Measurements from ENCODE around the gene MYO1E. TPM values are rescaled to one million over a fixed set of nuclear protein-coding genes. Genes with fewer than 3 reads are reported as not detected.

Gene MYO1E
- total and polyA plus RNA-seq, 2 of the 4 experiments (the other 2 are of a cell fraction), result 13.4 to 37.3 TPM

GRCh38 chr15:59335207-59335786, 37.4 kb downstream of the MYO1E start:
- no peak for DNase-seq
- peaks cover 44 to 68% of the 10 kb centered on the region in 2 experiments for H3K79me1 ChIP-seq (ENCODE audit: low read depth in 1 of 2, low read length in 2 of 2)
- H4K20me1 ChIP-seq (ENCODE audit: insufficient read depth, low read length), result peaks cover 11% of the 10 kb centered on the region; the same call in 1 of the 2 replicates
- H2BK15ac ChIP-seq (ENCODE audit: low read depth, low read length), result no peak overlapping the region
- H3K14ac ChIP-seq (replicated peaks; ENCODE audit: low read depth, low read length), result no peak overlapping the region
- H3K4me1 ChIP-seq (ENCODE audit: control insufficient read depth, insufficient read depth, low read length), result peaks cover 5% of the 10 kb centered on the region
- no peaks in the 10 kb centered on the region for H3K27me3 ChIP-seq (ENCODE audit: control insufficient read depth, insufficient read depth, low read length)
- no peak overlapping the region for H3K4me3 ChIP-seq (ENCODE audit: insufficient read depth, low read depth, low read length)
- H2AFZ ChIP-seq (replicated peaks; ENCODE audit: low read length, poor library complexity), result no peak overlapping the region
- intact Hi-C loops (cut with micrococcal nuclease) (no loop called here), in situ Hi-C loops (cut with MboI; ENCODE audit: low sequenced_read_pairs) (no loop called here), dilution Hi-C loops (cut with HindIII; ENCODE audit: low sequenced_read_pairs, unreplicated experiment) (no loop called here)
- H3K9me3 ChIP-seq (ENCODE audit: control insufficient read depth, insufficient read depth, low read length), result no peaks in the 10 kb centered on the region
- no peak overlapping the region for H4K8ac ChIP-seq (ENCODE audit: low read depth in 2 of 2, low read length in 2 of 2)
- no peak for TF ChIP-seq MAFK (IDR thresholded peaks at IDR 0.05; ENCODE audit: low read depth, low read length)
- TF ChIP-seq RAD21 (IDR thresholded peaks at IDR 0.05; ENCODE audit: low read length), result no peak
- TF ChIP-seq FOS (IDR thresholded peaks at IDR 0.05; ENCODE audit: low read depth, low read length), result no peak
- TF ChIP-seq BHLHE40 (IDR thresholded peaks at IDR 0.05; ENCODE audit: low read depth, low read length), result no peak
- TF ChIP-seq, protein P1, sequence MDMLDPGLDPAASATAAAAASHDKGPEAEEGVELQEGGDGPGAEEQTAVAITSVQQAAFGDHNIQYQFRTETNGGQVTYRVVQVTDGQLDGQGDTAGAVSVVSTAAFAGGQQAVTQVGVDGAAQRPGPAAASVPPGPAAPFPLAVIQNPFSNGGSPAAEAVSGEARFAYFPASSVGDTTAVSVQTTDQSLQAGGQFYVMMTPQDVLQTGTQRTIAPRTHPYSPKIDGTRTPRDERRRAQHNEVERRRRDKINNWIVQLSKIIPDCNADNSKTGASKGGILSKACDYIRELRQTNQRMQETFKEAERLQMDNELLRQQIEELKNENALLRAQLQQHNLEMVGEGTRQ (IDR thresholded peaks at IDR 0.05; ENCODE audit: low read depth, low read length), result no peak
- TF ChIP-seq NFE2L2 (IDR thresholded peaks at IDR 0.05; ENCODE audit: low read depth, low read length), result no peak
- H2BK5ac ChIP-seq (ENCODE audit: low read depth, low read length, poor library complexity, severe bottlenecking), result no peak overlapping the region
- H3K9me1 ChIP-seq (ENCODE audit: insufficient read depth, low read length), result peaks cover 3% of the 10 kb centered on the region; the same call in 1 of the 2 replicates
- H2BK120ac ChIP-seq (ENCODE audit: low read depth, low read length), result no peak overlapping the region
- no peak overlapping the region for H3K23ac ChIP-seq (ENCODE audit: low read depth, low read length)
- H3K56ac ChIP-seq (ENCODE audit: extremely low read depth, insufficient read depth, low read length), result no peak overlapping the region
- H3K18ac ChIP-seq (ENCODE audit: low read depth, low read length), result no peak overlapping the region
- no peak overlapping the region for H4K5ac ChIP-seq (ENCODE audit: low read depth, low read length)
- H3K9ac ChIP-seq (ENCODE audit: low read depth, low read length), result no peak overlapping the region
- no peak overlapping the region for H2AK5ac ChIP-seq (ENCODE audit: low read depth, low read length)
- BruUV-seq (replicated peaks), result no TSS peak
- H3K4me2 ChIP-seq (ENCODE audit: low read depth, low read length), result no peak overlapping the region
- POLR2A ChIA-PET (ENCODE audit: unreplicated experiment), result no interaction called here
- H3K4ac ChIP-seq (ENCODE audit: low read depth, low read length), result no peak overlapping the region
- CTCF ChIA-PET, result no interaction called here
- no peaks in the 10 kb centered on the region for H3K36me3 ChIP-seq (ENCODE audit: control insufficient read depth, insufficient read depth, low read length)
- no peak overlapping the region for H2AK9ac ChIP-seq (replicated peaks; ENCODE audit: low read depth, low read length, poor library complexity)
- H3K27ac ChIP-seq (ENCODE audit: insufficient read depth, low read length), result no peak overlapping the region
- WGBS, 2 experiments (ENCODE audit: extremely low coverage in 2 of 2, insufficient read length in 1 of 2), result 90% methylated on average over 2 of the region's 10 CpGs; no CpG with 5 or more reads in 1 of the 2 experiments
- H4K91ac ChIP-seq (ENCODE audit: insufficient read depth, low read depth, low read length), result no peak overlapping the region
- ATAC-seq (ENCODE audit: low read depth), result no peak
- no peak overlapping the region for H2BK20ac ChIP-seq (ENCODE audit: low read depth, low read length)

All from IMR-90 (cell line).